Neural progenitor cell (in vitro differentiated cells): ENCODE data around the gene DDX11. TPM values are rescaled to one million over a fixed set of nuclear protein-coding genes. Genes with fewer than 3 reads are reported as not detected.
"Not testable (repeated sequence)": the region's sequence is repeated elsewhere in the genome, so short reads cannot be mapped to it uniquely, and the experiment has no call there.

ENCODE experiments used
- DNase-seq: peaks from one replicate; pipeline ENCODE4 v3.0.0-alpha.2; 2016; ENCODE audit warnings: low spot score
- H2AFZ ChIP-seq: fragments of 200-600 bp; sonication (generic); replicated peaks from 2 replicates; pipeline ENCODE4 v1.6.1; 2016; ENCODE audit warnings: antibody characterized with exemption
- H3F3A ChIP-seq: fragments of 200-600 bp; sonication (generic); 2 replicates; pipeline ENCODE4 v1.6.1; 2016; ENCODE audit warnings: antibody characterized with exemption, low read depth
- H3K27ac ChIP-seq: fragments of 200-600 bp; sonication (generic); 2 replicates; pipeline ENCODE4 v1.5.1; 2016; ENCODE audit warnings: mild to moderate bottlenecking
- H3K27me3 ChIP-seq: fragments of 200-600 bp; sonication (generic); 2 replicates; pipeline ENCODE4 v1.6.1; 2016; ENCODE audit warnings: mild to moderate bottlenecking, moderate library complexity
- H3K36me3 ChIP-seq: fragments of 200-600 bp; sonication (generic); 2 replicates; pipeline ENCODE4 v1.5.1; 2016
- H3K4me1 ChIP-seq: fragments of 200-600 bp; sonication (generic); 2 replicates; pipeline ENCODE4 v1.6.1; 2016; ENCODE audit warnings: mixed run types
- H3K4me2 ChIP-seq: fragments of 200-600 bp; sonication (generic); 2 replicates; pipeline ENCODE4 v1.6.1; 2016
- H3K4me3 ChIP-seq: fragments of 200-600 bp; sonication (generic); 2 replicates; pipeline ENCODE4 v1.5.1; 2016
- H3K79me2 ChIP-seq: fragments of 200-600 bp; sonication (generic); 2 replicates; pipeline ENCODE4 v1.6.1; 2016; ENCODE audit warnings: low read depth
- H3K9ac ChIP-seq: fragments of 200-600 bp; sonication (generic); 2 replicates; pipeline ENCODE4 v1.6.1; 2016
- H3K9me3 ChIP-seq: fragments of 200-600 bp; sonication (generic); 2 replicates; pipeline ENCODE4 v1.5.1; 2016; ENCODE audit warnings: low read depth
- H4K20me1 ChIP-seq: fragments of 200-600 bp; sonication (generic); 2 replicates; pipeline ENCODE4 v1.6.1; 2016; ENCODE audit warnings: low read depth
- H3K27ac Mint-ChIP-seq: 3 replicates; pipeline ENCODE4 v1.8.0; 2021; ENCODE audit warnings: mixed read lengths
- H3K27me3 Mint-ChIP-seq: 2 replicates; pipeline ENCODE4 v1.8.0; 2022; ENCODE audit warnings: low read depth, mild to moderate bottlenecking, inconsistent platforms, moderate library complexity, mixed read lengths; ENCODE audit not compliant: insufficient read depth
- H3K36me3 Mint-ChIP-seq: 3 replicates; pipeline ENCODE4 v1.8.0; 2021; ENCODE audit warnings: mixed read lengths
- H3K4me1 Mint-ChIP-seq: 3 replicates; pipeline ENCODE4 v1.8.0; 2021; ENCODE audit warnings: mixed read lengths
- H3K4me3 Mint-ChIP-seq: 3 replicates; pipeline ENCODE4 v1.8.0; 2021; ENCODE audit warnings: mild to moderate bottlenecking, moderate library complexity, mixed read lengths
- H3K9me3 Mint-ChIP-seq: 3 replicates; pipeline ENCODE4 v1.8.0; 2020; ENCODE audit warnings: mixed read lengths
- CTCF ChIP-seq: fragments of 200-600 bp; sonication (generic); IDR thresholded peaks from 2 replicates; pipeline ENCODE4 v1.5.1; 2017; ENCODE audit warnings: antibody characterized with exemption, mild to moderate bottlenecking
- EZH2 ChIP-seq: fragments of 200-600 bp; sonication (generic); IDR thresholded peaks from 2 replicates; pipeline ENCODE4 v1.6.1; 2017; ENCODE audit warnings: antibody characterized with exemption, mild to moderate bottlenecking, moderate library complexity
- EZH2phosphoT487 ChIP-seq: fragments of 200-600 bp; sonication (generic); IDR thresholded peaks from 2 replicates; pipeline ENCODE4 v1.6.1; 2017; ENCODE audit warnings: antibody characterized with exemption
- total RNA-seq: library from RNA; depleted of rRNA; stranded (reverse); fragments of >200 nt; gene quantifications from 2 replicates; pipeline ENCODE4 v1.2.3, GENCODE V29; 2015; ENCODE audit warnings: low replicate concordance

DDX11 gene
- total RNA-seq, 1 donor from 2014 or later = 80.1 TPM

- H3K9ac ChIP-seq, H3K4me3 Mint-ChIP-seq, H3K27me3 Mint-ChIP-seq, H2AFZ ChIP-seq, H3K9me3 Mint-ChIP-seq, DNase-seq, H3K79me2 ChIP-seq, H3K9me3 ChIP-seq, H3K36me3 Mint-ChIP-seq, H3K4me3 ChIP-seq, H3K36me3 ChIP-seq, H3K4me1 ChIP-seq, H3K4me2 ChIP-seq, H3F3A ChIP-seq, H3K27ac ChIP-seq, H3K27me3 ChIP-seq, H3K27ac Mint-ChIP-seq, H4K20me1 ChIP-seq: not testable (repeated sequence)
- TF ChIP-seq CTCF = peak; percentile 36
- peaks cover 32% of the 10 kb centered on the region for H3K4me1 Mint-ChIP-seq
These were observed 19.7 kb upstream of the DDX11 start for GRCh38 chr12:31053944-31054343.

GRCh38 chr12:31057671-31058070, 16.0 kb upstream of the DDX11 start:
- H3K4me2 ChIP-seq = no peak overlapping the region
- no peaks in the 10 kb centered on the region for H3K4me1 ChIP-seq
- no peaks in the 10 kb centered on the region for H3F3A ChIP-seq
- Mint-ChIP-seq H3K4me1 (peaks cover 14% of the 10 kb centered on the region), H3K36me3 (no peaks in the 10 kb centered on the region), H3K4me3 (no peak overlapping the region), H3K27me3 (peaks cover 2% of the 10 kb centered on the region), H3K27ac (no peak overlapping the region), H3K9me3 (no peaks in the 10 kb centered on the region)
- no peaks in the 10 kb centered on the region for H3K27me3 ChIP-seq
- DNase-seq = no peak
- H3K79me2 ChIP-seq = no peaks in the 10 kb centered on the region
- H3K36me3 ChIP-seq = no peaks in the 10 kb centered on the region
- no peak overlapping the region for H3K9ac ChIP-seq
- no peak overlapping the region for H2AFZ ChIP-seq
- H3K4me3 ChIP-seq = no peak overlapping the region
- H3K9me3 ChIP-seq = no peaks in the 10 kb centered on the region
- no peak overlapping the region for H3K27ac ChIP-seq
- TF ChIP-seq EZH2phosphoT487 (no peak), EZH2 (no peak), CTCF (no peak)
- H4K20me1 ChIP-seq = no peaks in the 10 kb centered on the region

GRCh38 chr12:31066196-31066595, 7.5 kb upstream of the DDX11 start:
- H3K27ac Mint-ChIP-seq, H3K79me2 ChIP-seq, H3K27me3 Mint-ChIP-seq, H4K20me1 ChIP-seq, H3K4me3 Mint-ChIP-seq, H3K4me2 ChIP-seq, H3F3A ChIP-seq, H3K9me3 ChIP-seq, H2AFZ ChIP-seq, H3K4me1 Mint-ChIP-seq, H3K4me1 ChIP-seq, H3K27ac ChIP-seq, H3K4me3 ChIP-seq, H3K9ac ChIP-seq, H3K36me3 Mint-ChIP-seq, DNase-seq, H3K27me3 ChIP-seq, H3K36me3 ChIP-seq, H3K9me3 Mint-ChIP-seq: not testable (repeated sequence)

- not testable (repeated sequence) for H3K27me3 ChIP-seq, H3K27me3 Mint-ChIP-seq, H3K4me1 Mint-ChIP-seq, H3K4me2 ChIP-seq, H3K79me2 ChIP-seq, H3K4me1 ChIP-seq, H3K9me3 Mint-ChIP-seq, H3F3A ChIP-seq, H3K36me3 Mint-ChIP-seq, H3K27ac Mint-ChIP-seq, H4K20me1 ChIP-seq, H3K27ac ChIP-seq, H3K4me3 Mint-ChIP-seq, H3K9me3 ChIP-seq, H3K9ac ChIP-seq, H2AFZ ChIP-seq, H3K4me3 ChIP-seq, DNase-seq, H3K36me3 ChIP-seq
These were observed 6.0 kb upstream of the DDX11 start for GRCh38 chr12:31067656-31068055.

- not testable (repeated sequence) for H3K4me3 ChIP-seq, H3K9me3 ChIP-seq, DNase-seq, H4K20me1 ChIP-seq, H3K9ac ChIP-seq, H3K36me3 Mint-ChIP-seq, H3K27me3 ChIP-seq, H3K36me3 ChIP-seq, H3K27me3 Mint-ChIP-seq, H2AFZ ChIP-seq, H3K4me3 Mint-ChIP-seq, H3K4me2 ChIP-seq, H3K27ac ChIP-seq, H3K9me3 Mint-ChIP-seq, H3K27ac Mint-ChIP-seq, H3K4me1 ChIP-seq
- H3K4me1 Mint-ChIP-seq = peaks cover 26% of the 10 kb centered on the region
- H3K79me2 ChIP-seq = peaks cover 21% of the 10 kb centered on the region
- H3F3A ChIP-seq = peaks cover 14% of the 10 kb centered on the region
These were observed 2.5 kb upstream of the DDX11 start for GRCh38 chr12:31070971-31071740.

GRCh38 chr12:31072962-31073361, 698 bp upstream of the DDX11 start:
- H2AFZ ChIP-seq = peak overlapping the region; percentile 87
- peaks cover 29% of the 10 kb centered on the region for H3K4me1 Mint-ChIP-seq

More at GRCh38 chr12:31072962-31073361, 698 bp upstream of the DDX11 start:
- Histone ChIP-seq H3K4me2 (peak overlapping the region; percentile 86), H3K79me2 (peaks cover 39% of the 10 kb centered on the region), H3F3A (peaks cover 14% of the 10 kb centered on the region), H3K4me3 (peak overlapping the region; percentile 63)
- peak; percentile 5 for DNase-seq
- not testable (repeated sequence) for H3K4me1 ChIP-seq, H3K9me3 ChIP-seq, H3K27ac ChIP-seq, H3K9me3 Mint-ChIP-seq, H3K36me3 ChIP-seq, H3K9ac ChIP-seq, H3K27me3 Mint-ChIP-seq, H3K27me3 ChIP-seq, H4K20me1 ChIP-seq, H3K27ac Mint-ChIP-seq
- H3K36me3 Mint-ChIP-seq = peaks cover 16% of the 10 kb centered on the region
- peak overlapping the region; percentile 97 for H3K4me3 Mint-ChIP-seq
